ENCODE data around the gene FEM1A. TPM values are rescaled to one million over a fixed set of nuclear protein-coding genes. Genes with fewer than 3 reads are reported as not detected.

Gene FEM1A
- total and polyA plus RNA-seq, 10 of the 15 experiments (the other 5 are each of a cell fraction or from before 2014, with no cell fraction given) = 0.27 to 17.4 (median 3.8) TPM

DNA sequence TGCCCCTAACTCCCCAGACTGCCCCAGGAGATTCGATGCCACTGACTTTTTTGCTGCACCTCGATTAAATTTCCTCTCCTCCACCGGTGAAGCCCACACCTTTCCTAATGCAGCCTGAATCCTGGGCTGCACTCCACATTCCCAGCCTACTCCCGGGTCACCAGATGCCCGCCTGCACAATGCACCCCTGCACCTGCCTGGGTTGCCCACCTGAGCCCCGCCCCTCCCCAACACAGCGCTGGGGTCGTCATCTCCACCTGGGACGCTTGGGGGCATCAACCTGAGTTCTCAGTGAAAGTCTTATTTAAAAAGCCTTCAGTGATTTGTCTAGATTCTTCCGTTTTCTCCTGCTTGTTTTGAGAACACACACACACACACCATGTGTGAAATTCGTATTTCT is 43.3 kb upstream of the FEM1A start (continued):
- TF ChIP-seq, protein P1, sequence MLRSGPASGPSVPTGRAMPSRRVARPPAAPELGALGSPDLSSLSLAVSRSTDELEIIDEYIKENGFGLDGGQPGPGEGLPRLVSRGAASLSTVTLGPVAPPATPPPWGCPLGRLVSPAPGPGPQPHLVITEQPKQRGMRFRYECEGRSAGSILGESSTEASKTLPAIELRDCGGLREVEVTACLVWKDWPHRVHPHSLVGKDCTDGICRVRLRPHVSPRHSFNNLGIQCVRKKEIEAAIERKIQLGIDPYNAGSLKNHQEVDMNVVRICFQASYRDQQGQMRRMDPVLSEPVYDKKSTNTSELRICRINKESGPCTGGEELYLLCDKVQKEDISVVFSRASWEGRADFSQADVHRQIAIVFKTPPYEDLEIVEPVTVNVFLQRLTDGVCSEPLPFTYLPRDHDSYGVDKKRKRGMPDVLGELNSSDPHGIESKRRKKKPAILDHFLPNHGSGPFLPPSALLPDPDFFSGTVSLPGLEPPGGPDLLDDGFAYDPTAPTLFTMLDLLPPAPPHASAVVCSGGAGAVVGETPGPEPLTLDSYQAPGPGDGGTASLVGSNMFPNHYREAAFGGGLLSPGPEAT (IDR thresholded peaks at IDR 0.05; ENCODE audit: low read depth) = no peak

DNA sequence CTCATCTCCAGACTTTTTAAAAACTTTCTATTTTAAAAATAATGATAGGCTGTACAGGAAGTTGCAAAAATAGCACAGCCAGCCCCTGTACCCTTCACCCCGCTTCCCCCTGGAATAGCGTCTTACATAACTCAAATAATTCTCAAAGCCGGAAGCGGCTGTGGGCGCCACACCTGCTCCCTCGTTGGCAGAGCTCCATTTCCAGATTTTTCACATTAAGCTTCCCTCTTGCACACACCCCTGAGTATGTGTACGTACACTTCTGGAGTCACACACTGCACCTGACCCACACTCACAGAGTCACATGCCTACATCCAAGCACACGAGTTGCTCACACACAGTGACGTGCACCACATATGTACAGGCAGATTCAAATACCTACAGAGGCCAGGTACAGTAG is 42.9 kb upstream of the FEM1A start:
- Histone ChIP-seq H2AFZ (ENCODE audit: control insufficient read depth, low read depth, low read length) (no peak overlapping the region), H3K9ac (ENCODE audit: control insufficient read depth, insufficient read depth, low read length) (no peak overlapping the region), H3K79me2 (ENCODE audit: control insufficient read depth, insufficient read depth, low read length) (no peaks in the 10 kb centered on the region), H3K36me3 (ENCODE audit: control insufficient read depth in 2 of 2, insufficient read depth in 2 of 2, low read length in 1 of 2) (no peaks in the 10 kb centered on the region), H3K4me3 (no peak overlapping the region), H4K20me1 (ENCODE audit: control insufficient read depth, insufficient read depth) (no peaks in the 10 kb centered on the region), H3K4me1 (ENCODE audit: control insufficient read depth, insufficient read depth, low read length) (no peaks in the 10 kb centered on the region), H3K9me3 (replicated peaks; ENCODE audit: control insufficient read depth, insufficient read depth, low read length) (no peaks in the 10 kb centered on the region), H3K27ac (ENCODE audit: control insufficient read depth, insufficient read depth) (no peak overlapping the region), H3K4me2 (ENCODE audit: control insufficient read depth, insufficient read depth) (no peak overlapping the region), H3K27me3 (replicated peaks in 1 of 2; ENCODE audit: control insufficient read depth in 2 of 2, insufficient read depth in 2 of 2, low read length in 1 of 2) (no peaks in the 10 kb centered on the region)
- SMC1A ChIA-PET (ENCODE audit: uncharacterized antibody, unreplicated experiment) = no interaction called here
- 36% methylated on average over 9 of the region's 9 CpGs for WGBS (ENCODE audit: insufficient coverage, insufficient replicate concordance, low lambda C conversion rate, missing lambda C conversion rate)
- TF ChIP-seq YBX1 (IDR thresholded peaks at IDR 0.05) (no peak), SP1 (IDR thresholded peaks at IDR 0.05; ENCODE audit: low read depth, low read length) (no peak), SUZ12 (IDR thresholded peaks at IDR 0.05; ENCODE audit: unreplicated experiment) (no peak), ZNF274 (IDR thresholded peaks at IDR 0.05; ENCODE audit: insufficient read depth, insufficient read length) (no peak), YY1 (IDR thresholded peaks at IDR 0.05; ENCODE audit: low read depth, low read length) (no peak), SPI1 (IDR thresholded peaks at IDR 0.05; ENCODE audit: borderline replicate concordance, insufficient read depth, low read depth, low read length) (no peak), POU2F2 (IDR thresholded peaks at IDR 0.05; ENCODE audit: borderline replicate concordance, low read depth, low read length) (no peak), HDGF (IDR thresholded peaks at IDR 0.05) (no peak), BHLHE40 (IDR thresholded peaks at IDR 0.05; ENCODE audit: borderline replicate concordance in 1 of 2, low read depth in 2 of 2, low read length in 1 of 2) (no peak), EED (IDR thresholded peaks at IDR 0.05; ENCODE audit: low read depth) (no peak), RAD21 (IDR thresholded peaks at IDR 0.05; ENCODE audit: insufficient read depth, low read depth, low read length) (no peak), SREBF2 (IDR thresholded peaks at IDR 0.05; ENCODE audit: low read length) (no peak), CREM (IDR thresholded peaks at IDR 0.05; ENCODE audit: low read depth) (no peak), SMAD5 (IDR thresholded peaks at IDR 0.05; ENCODE audit: low read depth) (no peak), HDAC6 (IDR thresholded peaks at IDR 0.05; ENCODE audit: unreplicated experiment) (no peak), NFXL1 (IDR thresholded peaks at IDR 0.05; ENCODE audit: borderline replicate concordance) (no peak), POLR2AphosphoS2 (IDR thresholded peaks at IDR 0.05; ENCODE audit: low read depth, low read length) (no peak), CBX5 (IDR thresholded peaks at IDR 0.05; ENCODE audit: low read depth) (no peak), NBN (IDR thresholded peaks at IDR 0.05) (no peak)
- TF ChIP-seq, protein P2, sequence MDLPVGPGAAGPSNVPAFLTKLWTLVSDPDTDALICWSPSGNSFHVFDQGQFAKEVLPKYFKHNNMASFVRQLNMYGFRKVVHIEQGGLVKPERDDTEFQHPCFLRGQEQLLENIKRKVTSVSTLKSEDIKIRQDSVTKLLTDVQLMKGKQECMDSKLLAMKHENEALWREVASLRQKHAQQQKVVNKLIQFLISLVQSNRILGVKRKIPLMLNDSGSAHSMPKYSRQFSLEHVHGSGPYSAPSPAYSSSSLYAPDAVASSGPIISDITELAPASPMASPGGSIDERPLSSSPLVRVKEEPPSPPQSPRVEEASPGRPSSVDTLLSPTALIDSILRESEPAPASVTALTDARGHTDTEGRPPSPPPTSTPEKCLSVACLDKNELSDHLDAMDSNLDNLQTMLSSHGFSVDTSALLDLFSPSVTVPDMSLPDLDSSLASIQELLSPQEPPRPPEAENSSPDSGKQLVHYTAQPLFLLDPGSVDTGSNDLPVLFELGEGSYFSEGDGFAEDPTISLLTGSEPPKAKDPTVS (IDR thresholded peaks at IDR 0.05; ENCODE audit: low read depth, low read length) = no peak
- DNase-seq (ENCODE audit: low read depth, low spot score) (no peak), ATAC-seq (no peak), FAIRE-seq (no peak)
- POLR2A ChIA-PET = no interaction called here
- CTCF ChIA-PET = interaction anchor here (0.6 kb wide), 1 partner anchor 42 kb away, joined by 3 read pairs; no protein-coding TSS in a partner anchor
- in situ Hi-C loops (cut with MboI) (no loop called here), intact Hi-C loops (cut with micrococcal nuclease; ENCODE audit: unreplicated experiment) (no loop called here)
- RAD21 ChIA-PET (ENCODE audit: unreplicated experiment) = interaction anchor here (0.7 kb wide), 1 partner anchor 141 kb away, joined by 4 read pairs; no protein-coding TSS in a partner anchor
- no TSS peak for BruUV-seq (replicated peaks)

Data from GM12878 (cell line).